ENCODE data around the gene PAQR6. TPM values are rescaled to one million over a fixed set of nuclear protein-coding genes. Genes with fewer than 3 reads are reported as not detected.
A peak's percentile ranks its signal among the peaks of the same experiment; 100 is the strongest.

The PAQR6 gene
- total RNA-seq, 1 experiment from 2014 or later = 7.2 TPM

GRCh38 chr1:156193488-156194299 lies 54.2 kb downstream of the PAQR6 start, which contains the start of gene SLC25A44:
Gene SLC25A44, plus strand, starts transcription at chr1:156194104. Its CDS starts 5,744 bp downstream, at chr1:156199848.
- H3K27ac ChIP-seq (ENCODE audit: low read length) = peak within 1 kb of the TSS; percentile 67
- peaks cover 6% of the 10 kb centered on the region for H3K4me1 ChIP-seq (ENCODE audit: insufficient read depth, low read length)
- intact Hi-C loops (cut with micrococcal nuclease) = loop anchor here (1.0 kb wide), 1 partner anchor 47 kb away; no protein-coding TSS in a partner anchor
- H2AFZ ChIP-seq (ENCODE audit: low read length) = peak within 1 kb of the TSS; percentile 86
- peak; percentile 98 for ATAC-seq
- no peaks in the 10 kb centered on the region; the same call in 1 of the 2 replicates for H4K20me1 ChIP-seq (ENCODE audit: low read length)
- DNase-seq = peak; percentile 100
- H3K4me2 ChIP-seq (ENCODE audit: low read length) = peak within 1 kb of the TSS; percentile 90
- H3K9ac ChIP-seq (ENCODE audit: low read length) = peak within 1 kb of the TSS; percentile 82
- TF ChIP-seq EZH2 (IDR thresholded peaks at IDR 0.05; ENCODE audit: low read length, unreplicated experiment) (no peak), CTCF (conservative IDR thresholded peaks at IDR 0.05; ENCODE audit: low read depth, low read length) (peak; percentile 43)
- peaks cover 7% of the 10 kb centered on the region; the same call in 1 of the 2 replicates for H3K36me3 ChIP-seq (ENCODE audit: low read depth, low read length)
- TSS peak; percentile 91 for BruUV-seq (replicated peaks)
- no peaks in the 10 kb centered on the region for H3F3A ChIP-seq (ENCODE audit: low read length, unreplicated experiment)
- ChIA-PET CTCF (interaction anchor here (0.7 to 1.5 kb wide), 2 partner anchors 31 to 113 kb away, joined by 3 to 17 read pairs; no protein-coding TSS in a partner anchor), POLR2A (ENCODE audit: unreplicated experiment) (interaction anchor here (0.5 to 2.0 kb wide), 6 partner anchors 19 to 231 kb away, joined by 3 to 13 read pairs (median 4); partner anchors contain the start of genes PMF1 and SEMA4A)
- no peaks in the 10 kb centered on the region for H3K27me3 ChIP-seq (ENCODE audit: low read length)
- no peaks in the 10 kb centered on the region for H3K9me3 ChIP-seq (ENCODE audit: low read length)
- H3K4me3 ChIP-seq (ENCODE audit: low read length) = peak within 1 kb of the TSS; percentile 87
- no peaks in the 10 kb centered on the region for H3K9me2 ChIP-seq (replicated peaks; ENCODE audit: low read length)
- peaks cover 53% of the 10 kb centered on the region for H3K79me2 ChIP-seq (ENCODE audit: low read length)

Other genes with a start within 250 kb of the PAQR6 start
- gene SSR2, start 227.1 kb downstream of the PAQR6 start, total RNA-seq (2014; rRNA removed) = 282 and 293 TPM in 2 replicates
- 45.4 and 62.9 TPM in 2 replicates for gene UBQLN4, start 194.3 kb downstream of the PAQR6 start, total RNA-seq (2014; rRNA removed)
- 130 TPM in 2 replicates for gene LAMTOR2, start 193.3 kb downstream of the PAQR6 start, total RNA-seq (2014; rRNA removed)
- 18.1 and 18.5 TPM in 2 replicates for gene RAB25, start 186.9 kb downstream of the PAQR6 start, total RNA-seq (2014; rRNA removed)
- gene MEX3A, start 165.6 kb downstream of the PAQR6 start, total RNA-seq (2014; rRNA removed) = 12.9 and 14.7 TPM in 2 replicates
- 864 and 1,095 TPM in 2 replicates for gene LMNA, start 133.3 kb downstream of the PAQR6 start, total RNA-seq (2014; rRNA removed)
- 5.8 and 13.1 TPM in 2 replicates for gene SEMA4A, start 94.5 kb downstream of the PAQR6 start, total RNA-seq (2014; rRNA removed)
- gene SLC25A44, start 54.0 kb downstream of the PAQR6 start, total RNA-seq (2014; rRNA removed) = 28.1 and 33.1 TPM in 2 replicates
- 131 and 163 TPM in 2 replicates for gene PMF1, start 35.0 kb downstream of the PAQR6 start, total RNA-seq (2014; rRNA removed)
- 0.35 and 2.5 TPM in 2 replicates for gene BGLAP, start 5.9 kb downstream of the PAQR6 start, total RNA-seq (2014; rRNA removed)
- gene SMG5, start 34.8 kb upstream of the PAQR6 start, total RNA-seq (2014; rRNA removed) = 126 and 130 TPM in 2 replicates
- gene TMEM79, start 36.3 kb upstream of the PAQR6 start, total RNA-seq (2014; rRNA removed) = 8.1 and 11.2 TPM in 2 replicates
- 49.8 and 52.2 TPM in 2 replicates for gene GLMP, start 47.6 kb upstream of the PAQR6 start, total RNA-seq (2014; rRNA removed)
- gene VHLL, start 51.3 kb upstream of the PAQR6 start, total RNA-seq (2014; rRNA removed) = 1.1 TPM in 1 of 2 replicates, not detected in the other
- 666 and 692 TPM in 2 replicates for gene CCT3, start 90.2 kb upstream of the PAQR6 start, total RNA-seq (2014; rRNA removed)
- gene TSACC, start 90.5 kb upstream of the PAQR6 start, total RNA-seq (2014; rRNA removed) = 0.51 and 1.3 TPM in 2 replicates
- 0.26 TPM in 1 of 2 replicates, not detected in the other for gene RHBG, start 121.2 kb upstream of the PAQR6 start, total RNA-seq (2014; rRNA removed)

All from PC-3 (cell line).